Endothelial cell of umbilical vein (primary cell): ENCODE measurements around the gene COL23A1. TPM values are rescaled to one million over a fixed set of nuclear protein-coding genes. Genes with fewer than 3 reads are reported as not detected.

Experiments used
- BruUV-seq: library from RNA; stranded (reverse); fragments of 400-500 nt; replicated peaks from 2 replicates; lab custom pipeline; 2021; lab: Mats Ljungman, UMichigan
- CTCF ChIA-PET: fragments of 300-600, 350-600 bp; sonication (Branson Sonifier 250); formaldehyde crosslinking; loops from one replicate; lab custom pipeline; 2021; ENCODE audit warnings: antibody characterized with exemption, inconsistent platforms; lab: Charles Lee
- POLR2A ChIA-PET: fragments of 300-600, 350-600 bp; sonication (Branson Sonifier 250); formaldehyde crosslinking; loops from one replicate; lab custom pipeline; 2021; ENCODE audit warnings: antibody characterized with exemption, inconsistent platforms; lab: Charles Lee
- DNase-seq: peaks from one replicate; pipeline ENCODE4 v3.0.0-alpha.2; 2011; ENCODE audit warnings: low read depth, low spot score
- FAIRE-seq: peaks from 2 replicates; lab custom pipeline; 2011; peaks lifted over from hg19 to GRCh38; lab: Jason Lieb, UNC
- H2AFZ ChIP-seq: 2 replicates; pipeline ENCODE4 v1.6.0; 2012; ENCODE audit warnings: low read depth, low read length, control low read depth, inconsistent platforms
- H3K27ac ChIP-seq: 2 replicates; pipeline ENCODE4 v1.5.1; 2011; ENCODE audit warnings: low read depth, mild to moderate bottlenecking, control low read depth, low read length, moderate library complexity; ENCODE audit not compliant: insufficient read depth
- H3K27me3 ChIP-seq, 2 experiments: 2 replicates each; pipeline versions ENCODE4 v1.6.0 to v1.6.1; 2011; ENCODE audit warnings: low read length in 2 of 2, mixed read lengths in 1 of 2; ENCODE audit not compliant: control insufficient read depth in 2 of 2, insufficient read depth in 2 of 2
- H3K36me3 ChIP-seq, 2 experiments: 2 replicates in 1 of 2; 3 replicates in 1 of 2; pipeline ENCODE4 v1.5.1; 2011; ENCODE audit warnings: low read length in 2 of 2, mild to moderate bottlenecking in 1 of 2, moderate library complexity in 1 of 2; ENCODE audit not compliant: control insufficient read depth in 2 of 2, insufficient read depth in 2 of 2; ENCODE audit errors: extremely low read depth in 1 of 2
- H3K4me1 ChIP-seq: 3 replicates; pipeline ENCODE4 v1.5.1; 2011; ENCODE audit warnings: mild to moderate bottlenecking, low read length; ENCODE audit not compliant: control insufficient read depth, insufficient read depth; ENCODE audit errors: extremely low read depth
- H3K4me2 ChIP-seq: 2 replicates; pipeline ENCODE4 v1.6.1; 2011; ENCODE audit warnings: low read length, control low read depth, mixed read lengths; ENCODE audit not compliant: insufficient read depth
- H3K4me3 ChIP-seq, 3 experiments: fragments of 200-600 bp in 1 of 3; sonication (generic), shearing (Covaris generic) in 1 of 3; replicated peaks in 1 of 3; 2 replicates each; pipeline ENCODE4 v1.5.1; 2011 to 2016; ENCODE audit warnings: control low read depth in 3 of 3, low read length in 3 of 3, mild to moderate bottlenecking in 2 of 3, inconsistent platforms in 1 of 3, low read depth in 1 of 3, moderate library complexity in 1 of 3; ENCODE audit not compliant: insufficient read depth in 1 of 3
- H3K79me2 ChIP-seq: 2 replicates; pipeline ENCODE4 v1.6.0; 2012; ENCODE audit warnings: low read length, inconsistent platforms; ENCODE audit not compliant: control insufficient read depth, insufficient read depth
- H3K9ac ChIP-seq: replicated peaks from 2 replicates; pipeline ENCODE3; 2011; ENCODE audit warnings: low read length, control low read depth; ENCODE audit not compliant: insufficient read depth; ENCODE audit errors: extremely low read depth
- H3K9me1 ChIP-seq: replicated peaks from 3 replicates; pipeline ENCODE4 v1.6.0; 2011; ENCODE audit warnings: mild to moderate bottlenecking, low read length; ENCODE audit not compliant: control insufficient read depth, insufficient read depth; ENCODE audit errors: extremely low read depth
- H3K9me3 ChIP-seq: replicated peaks from 2 replicates; pipeline ENCODE4 v1.5.1; 2012; ENCODE audit warnings: low read length, inconsistent platforms; ENCODE audit not compliant: control insufficient read depth, insufficient read depth
- H4K20me1 ChIP-seq: replicated peaks from 2 replicates; pipeline ENCODE3; 2011; ENCODE audit warnings: mild to moderate bottlenecking, low read length; ENCODE audit not compliant: control insufficient read depth, insufficient read depth; ENCODE audit errors: extremely low read depth
- EZH2 ChIP-seq: IDR thresholded peaks from 2 replicates; pipeline ENCODE4 v1.6.1; 2012; ENCODE audit warnings: borderline replicate concordance, low read depth, mild to moderate bottlenecking, moderate library complexity, low read length, inconsistent platforms; ENCODE audit not compliant: severe bottlenecking
- FOS ChIP-seq: IDR thresholded peaks from 2 replicates; pipeline ENCODE4 v1.6.1; 2011; ENCODE audit warnings: mild to moderate bottlenecking, low read length, moderate library complexity, borderline replicate concordance; ENCODE audit not compliant: insufficient read depth
- GATA2 ChIP-seq: IDR thresholded peaks from 2 replicates; pipeline ENCODE4 v1.7.0; 2011; ENCODE audit warnings: low read depth, mild to moderate bottlenecking, moderate library complexity, mixed read lengths, low read length; ENCODE audit not compliant: insufficient read length, insufficient read depth
- JUN ChIP-seq: IDR thresholded peaks from 2 replicates; pipeline ENCODE4 v1.6.1; 2011; ENCODE audit warnings: borderline replicate concordance, low read depth; ENCODE audit not compliant: insufficient read length, insufficient read depth
- MYC ChIP-seq: IDR thresholded peaks from one replicate; pipeline ENCODE4 v1.6.1; 2011; ENCODE audit warnings: mild to moderate bottlenecking, low read depth, low read length
- POLR2A ChIP-seq: IDR thresholded peaks from 2 replicates; pipeline ENCODE4 v1.6.1; 2012; ENCODE audit warnings: low read depth, mild to moderate bottlenecking, control low read depth, low read length
- POLR2AphosphoS5 ChIP-seq: IDR thresholded peaks from 2 replicates; pipeline ENCODE4 v1.6.1; 2012; ENCODE audit warnings: low read depth, mild to moderate bottlenecking, control low read depth, low read length, moderate library complexity; ENCODE audit not compliant: insufficient read depth
- dilution Hi-C: fragments of 300-500 bp; cut with MboI; formaldehyde crosslinking; loops from one replicate; pipeline ENCODE4 v1.15.0; 2019; ENCODE audit warnings: low sequenced_read_pairs; ENCODE audit not compliant: extremely low pct_ligation_motif_present
- intact Hi-C: fragments of 100-400 bp; cut with micrococcal nuclease; formaldehyde crosslinking; loops from one replicate; pipeline ENCODE4 v1.10.0; 2022
- polyA plus RNA-seq, 4 experiments: library from polyadenylated mRNA; depleted of rRNA in 3 of 4; stranded (reverse) in 3 of 4; unstranded in 1 of 4; fragments of >200 nt; gene quantifications; 2 replicates each; pipeline versions ENCODE4 v1.2.1 to v1.2.3, GENCODE V29; 2011 to 2012; ENCODE audit warnings: missing spikeins in 1 of 4
- total RNA-seq: library from RNA; stranded (reverse); gene quantifications from 2 replicates; pipeline ENCODE4 v1.2.3, GENCODE V29; 2021
- TF ChIP-seq, protein P1 (sequence below), 2 donors: IDR thresholded peaks; 1 replicate in 1 of 2; 2 replicates in 1 of 2; pipeline ENCODE4 v1.5.1; 2011; ENCODE audit warnings: low read length in 2 of 2, mild to moderate bottlenecking in 2 of 2, moderate library complexity in 2 of 2, control low read depth in 1 of 2, inconsistent platforms in 1 of 2, low read depth in 1 of 2; ENCODE audit not compliant: insufficient read depth in 1 of 2; ENCODE audit errors: extremely low read depth in 1 of 2
- TF ChIP-seq, protein P2 (sequence below): IDR thresholded peaks from 2 replicates; pipeline ENCODE4 v1.6.1; 2011; ENCODE audit not compliant: insufficient read depth, insufficient read length

The COL23A1 gene
- total and polyA plus RNA-seq, 2 donors (not counting 3 experiments of a cell fraction or from before 2014, with no cell fraction given), result not detected

DNA sequence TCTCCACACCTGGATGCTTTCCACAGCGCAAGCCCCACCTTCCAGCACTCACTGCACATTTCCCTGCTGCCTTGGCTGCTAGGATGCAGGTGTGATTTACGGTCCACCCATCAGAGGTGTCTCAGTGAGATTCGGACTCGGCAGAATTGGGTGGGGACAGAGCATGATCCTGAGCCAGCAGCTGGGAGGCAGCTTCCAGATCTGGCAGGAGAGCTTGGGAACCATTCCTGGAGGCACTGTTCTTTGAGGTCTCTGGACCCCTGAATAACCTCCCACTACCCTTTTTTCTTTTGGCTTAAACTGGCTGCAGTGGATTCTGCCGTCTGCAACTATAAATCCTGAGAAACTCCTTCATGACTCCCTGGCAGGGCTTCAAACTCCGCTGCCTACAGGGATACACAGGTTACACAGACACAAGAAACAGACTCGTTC, 258.0 kb downstream of the COL23A1 start:
- H2AFZ ChIP-seq, result no peak overlapping the region
- H3K79me2 ChIP-seq, result no peaks in the 10 kb centered on the region
- no peaks in the 10 kb centered on the region for H3K27me3 ChIP-seq
- CTCF ChIA-PET, result no interaction called here
- POLR2A ChIA-PET, result no interaction called here
- no peak overlapping the region for H3K4me3 ChIP-seq
- no peaks in the 10 kb centered on the region for H3K9me3 ChIP-seq
- H4K20me1 ChIP-seq, result no peaks in the 10 kb centered on the region
- no peaks in the 10 kb centered on the region for H3K9me1 ChIP-seq
- TF ChIP-seq FOS (no peak), POLR2AphosphoS5 (no peak), JUN (no peak), GATA2 (no peak), MYC (no peak), EZH2 (no peak), POLR2A (no peak)
- TF ChIP-seq, protein P1, sequence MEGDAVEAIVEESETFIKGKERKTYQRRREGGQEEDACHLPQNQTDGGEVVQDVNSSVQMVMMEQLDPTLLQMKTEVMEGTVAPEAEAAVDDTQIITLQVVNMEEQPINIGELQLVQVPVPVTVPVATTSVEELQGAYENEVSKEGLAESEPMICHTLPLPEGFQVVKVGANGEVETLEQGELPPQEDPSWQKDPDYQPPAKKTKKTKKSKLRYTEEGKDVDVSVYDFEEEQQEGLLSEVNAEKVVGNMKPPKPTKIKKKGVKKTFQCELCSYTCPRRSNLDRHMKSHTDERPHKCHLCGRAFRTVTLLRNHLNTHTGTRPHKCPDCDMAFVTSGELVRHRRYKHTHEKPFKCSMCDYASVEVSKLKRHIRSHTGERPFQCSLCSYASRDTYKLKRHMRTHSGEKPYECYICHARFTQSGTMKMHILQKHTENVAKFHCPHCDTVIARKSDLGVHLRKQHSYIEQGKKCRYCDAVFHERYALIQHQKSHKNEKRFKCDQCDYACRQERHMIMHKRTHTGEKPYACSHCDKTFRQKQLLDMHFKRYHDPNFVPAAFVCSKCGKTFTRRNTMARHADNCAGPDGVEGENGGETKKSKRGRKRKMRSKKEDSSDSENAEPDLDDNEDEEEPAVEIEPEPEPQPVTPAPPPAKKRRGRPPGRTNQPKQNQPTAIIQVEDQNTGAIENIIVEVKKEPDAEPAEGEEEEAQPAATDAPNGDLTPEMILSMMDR (IDR thresholded peaks at IDR 0.05; ENCODE audit: extremely low read depth in 1 of 2, insufficient read depth in 1 of 2, low read depth in 1 of 2, low read length in 2 of 2), result no peak
- TF ChIP-seq, protein P2, sequence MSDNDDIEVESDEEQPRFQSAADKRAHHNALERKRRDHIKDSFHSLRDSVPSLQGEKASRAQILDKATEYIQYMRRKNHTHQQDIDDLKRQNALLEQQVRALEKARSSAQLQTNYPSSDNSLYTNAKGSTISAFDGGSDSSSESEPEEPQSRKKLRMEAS, result no peak
- intact Hi-C loops, result no loop called here
- FAIRE-seq, result no peak
- dilution Hi-C loops, result no loop called here
- no TSS peak for BruUV-seq
- no peak overlapping the region for H3K9ac ChIP-seq
- H3K36me3 ChIP-seq, result no peaks in the 10 kb centered on the region
- H3K27ac ChIP-seq, result no peak overlapping the region
- DNase-seq, result no peak
- H3K4me1 ChIP-seq, result no peaks in the 10 kb centered on the region
- no peak overlapping the region for H3K4me2 ChIP-seq
